PC-3 (cell line): Measurements from ENCODE around the gene AGPAT1. TPM values are rescaled to one million over a fixed set of nuclear protein-coding genes. Genes with fewer than 3 reads are reported as not detected.

Experiments
- ATAC-seq: fragments of 200-7000 bp; cut with Tn5 transposase; 2 replicates; pipeline ENCODE4 v1.9.1; 2020; ENCODE audit warnings: mild to moderate bottlenecking, moderate library complexity
- BruUV-seq: library from RNA; stranded (reverse); fragments of 400-500 nt; replicated peaks from 2 replicates; lab custom pipeline; 2021; lab: Mats Ljungman, UMichigan
- CTCF ChIA-PET: fragments of 300-600 bp; sonication (Branson Sonifier 250); formaldehyde crosslinking; loops from one replicate; lab custom pipeline; 2022; ENCODE audit warnings: antibody characterized with exemption; lab: Charles Lee
- POLR2A ChIA-PET: fragments of 300-600 bp; sonication (Branson Sonifier 250); formaldehyde crosslinking; loops from one replicate; lab custom pipeline; 2022; ENCODE audit warnings: antibody characterized with exemption; ENCODE audit not compliant: unreplicated experiment; lab: Charles Lee
- DNase-seq: peaks from one replicate; pipeline ENCODE4 v3.0.0-alpha.2; 2015
- H2AFZ ChIP-seq: fragments of 300-600 bp; sonication (generic); 2 replicates; pipeline ENCODE4 v1.6.0; 2016; ENCODE audit warnings: antibody characterized with exemption, low read length
- H3F3A ChIP-seq: fragments of 300-600 bp; sonication (generic); one replicate; pipeline ENCODE4 v1.6.0; 2017; ENCODE audit warnings: antibody characterized with exemption, low read length, control low read depth, mild to moderate bottlenecking; ENCODE audit not compliant: unreplicated experiment
- H3K27ac ChIP-seq: fragments of 300-600 bp; sonication (generic); 2 replicates; pipeline ENCODE4 v1.5.1; 2016; ENCODE audit warnings: mild to moderate bottlenecking, low read length
- H3K27me3 ChIP-seq: fragments of 300-600 bp; sonication (generic); 2 replicates; pipeline ENCODE4 v1.6.1; 2016; ENCODE audit warnings: low read length, mixed read lengths
- H3K36me3 ChIP-seq: fragments of 300-600 bp; sonication (generic); 2 replicates; pipeline ENCODE4 v1.6.1; 2016; ENCODE audit warnings: low read depth, mixed run types, low read length, mixed read lengths
- H3K4me1 ChIP-seq: fragments of 300-600 bp; sonication (generic); 2 replicates; pipeline ENCODE4 v1.5.1; 2016; ENCODE audit warnings: low read length; ENCODE audit not compliant: insufficient read depth
- H3K4me2 ChIP-seq: fragments of 300-600 bp; sonication (generic); 2 replicates; pipeline ENCODE4 v1.6.0; 2016; ENCODE audit warnings: low read length
- H3K4me3 ChIP-seq: fragments of 300-600 bp; sonication (generic); 2 replicates; pipeline ENCODE4 v1.5.1; 2016; ENCODE audit warnings: mild to moderate bottlenecking, low read length, mixed read lengths
- H3K79me2 ChIP-seq: fragments of 300-600 bp; sonication (generic); 2 replicates; pipeline ENCODE4 v1.6.1; 2017; ENCODE audit warnings: low read length, mixed read lengths
- H3K9ac ChIP-seq: fragments of 300-600 bp; sonication (generic); 2 replicates; pipeline ENCODE4 v1.6.0; 2016; ENCODE audit warnings: mild to moderate bottlenecking, low read length
- H3K9me2 ChIP-seq: fragments of 300-600 bp; sonication (generic); replicated peaks from 2 replicates; pipeline ENCODE4 v1.6.1; 2016; ENCODE audit warnings: mixed run types, low read length, mixed read lengths
- H3K9me3 ChIP-seq: fragments of 300-600 bp; sonication (generic); 2 replicates; pipeline ENCODE4 v1.6.1; 2016; ENCODE audit warnings: low read length, mixed read lengths
- H4K20me1 ChIP-seq: fragments of 300-600 bp; sonication (generic); 2 replicates; pipeline ENCODE4 v1.6.1; 2016; ENCODE audit warnings: low read length, mixed read lengths
- CTCF ChIP-seq: fragments of 300-600 bp; sonication (generic); conservative IDR thresholded peaks from 2 replicates; pipeline ENCODE4 v1.5.1; 2017; ENCODE audit warnings: antibody characterized with exemption, low read depth, mild to moderate bottlenecking, low read length
- EZH2 ChIP-seq: fragments of 300-600 bp; sonication (generic); IDR thresholded peaks from one replicate; pipeline ENCODE4 v1.6.1; 2017; ENCODE audit warnings: antibody characterized with exemption, mild to moderate bottlenecking, low read length; ENCODE audit not compliant: unreplicated experiment
- EZH2phosphoT487 ChIP-seq: fragments of 300-600 bp; sonication (generic); IDR thresholded peaks from 2 replicates; pipeline ENCODE4 v1.6.1; 2018; ENCODE audit warnings: mild to moderate bottlenecking, antibody characterized with exemption, low read length, borderline replicate concordance
- intact Hi-C: fragments of 100-400 bp; cut with micrococcal nuclease; formaldehyde crosslinking; loops from 2 replicates; pipeline ENCODE4 v1.9.0; 2023
- total RNA-seq: library from RNA; depleted of rRNA; stranded (reverse); fragments of >200 nt; gene quantifications from 2 replicates; pipeline ENCODE4 v1.2.3, GENCODE V29; 2014

AGPAT1 gene
- total RNA-seq, 1 experiment from 2014 or later: 59.6 TPM

- intact Hi-C loops: no loop called here
- ChIA-PET POLR2A (no interaction called here), CTCF (no interaction called here)
- H3K9ac ChIP-seq: no peak overlapping the region
- H2AFZ ChIP-seq: no peak overlapping the region
- H3F3A ChIP-seq: no peaks in the 10 kb centered on the region
- no peaks in the 10 kb centered on the region for H3K9me3 ChIP-seq
- DNase-seq (no peak), ATAC-seq (no peak)
- no peaks in the 10 kb centered on the region for H3K36me3 ChIP-seq
- TF ChIP-seq EZH2phosphoT487 (no peak), CTCF (no peak)
- no peak overlapping the region for H3K4me2 ChIP-seq
- BruUV-seq: no TSS peak
- no peaks in the 10 kb centered on the region for H3K9me2 ChIP-seq
- H3K27me3 ChIP-seq: no peaks in the 10 kb centered on the region
- H3K4me3 ChIP-seq: no peak overlapping the region
- no peak overlapping the region for H3K27ac ChIP-seq
- peaks cover 6% of the 10 kb centered on the region for H3K4me1 ChIP-seq
- H4K20me1 ChIP-seq: no peaks in the 10 kb centered on the region
- peaks cover 11% of the 10 kb centered on the region for H3K79me2 ChIP-seq
Measured at GRCh38 chr6:32133786-32134185, 42.1 kb downstream of the AGPAT1 start.

GRCh38 chr6:32132110-32132509 is 43.8 kb downstream of the AGPAT1 start:
- Histone ChIP-seq H3K27me3 (no peaks in the 10 kb centered on the region), H3K79me2 (peaks cover 22% of the 10 kb centered on the region), H3K9me2 (no peaks in the 10 kb centered on the region), H3K4me1 (peaks cover 13% of the 10 kb centered on the region), H4K20me1 (no peaks in the 10 kb centered on the region), H3K9ac (no peak overlapping the region), H2AFZ (no peak overlapping the region), H3K4me3 (no peak overlapping the region), H3F3A (no peaks in the 10 kb centered on the region), H3K36me3 (no peaks in the 10 kb centered on the region), H3K9me3 (no peaks in the 10 kb centered on the region), H3K4me2 (no peak overlapping the region), H3K27ac (no peak overlapping the region)
- DNase-seq (peak; percentile 51), ATAC-seq (no peak)
- CTCF ChIA-PET: no interaction called here
- BruUV-seq: no TSS peak
- POLR2A ChIA-PET: no interaction called here
- TF ChIP-seq CTCF (no peak), EZH2 (no peak), EZH2phosphoT487 (no peak)
- intact Hi-C loops: no loop called here

GRCh38 chr6:32131439-32131948 is 44.4 kb downstream of the AGPAT1 start:
- H3K36me3 ChIP-seq: no peaks in the 10 kb centered on the region
- peaks cover 19% of the 10 kb centered on the region for H3K4me1 ChIP-seq
- H3K79me2 ChIP-seq: peaks cover 28% of the 10 kb centered on the region
- no peak overlapping the region for H3K4me2 ChIP-seq
- ATAC-seq: no peak
- intact Hi-C loops: no loop called here
- no peak overlapping the region for H3K9ac ChIP-seq
- ChIA-PET POLR2A (no interaction called here), CTCF (no interaction called here)
- H2AFZ ChIP-seq: no peak overlapping the region
- no peak for DNase-seq
- no peak for TF ChIP-seq EZH2phosphoT487
- TF ChIP-seq CTCF: no peak
- no peak for TF ChIP-seq EZH2
- H3K4me3 ChIP-seq: no peak overlapping the region
- no peaks in the 10 kb centered on the region for H3F3A ChIP-seq
- no peaks in the 10 kb centered on the region for H3K9me3 ChIP-seq
- no peaks in the 10 kb centered on the region for H4K20me1 ChIP-seq
- H3K27me3 ChIP-seq: no peaks in the 10 kb centered on the region
- no peak overlapping the region for H3K27ac ChIP-seq
- no TSS peak for BruUV-seq
- H3K9me2 ChIP-seq: no peaks in the 10 kb centered on the region
